Body of pancreas (tissue), 4 donors: Measurements from ENCODE around the gene LRRC70.

Experiments
- CTCF ChIP-seq, 7 experiments: fragments of 450-650 bp in 4 of 7; fragments of 200-600 bp in 3 of 7; sonication (generic) in 3 of 7; IDR thresholded peaks; one replicate each; pipeline ENCODE4 v1.5.1; 2016 to 2019; ENCODE audit warnings: antibody characterized with exemption in 7 of 7
- POLR2A ChIP-seq, 3 donors: fragments of 450-650 bp; IDR thresholded peaks; one replicate each; pipeline ENCODE4 v1.6.1; 2016; ENCODE audit warnings: antibody characterized with exemption in 3 of 3, mild to moderate bottlenecking in 2 of 3

GRCh38 chr5:62558941-62559340, 19.7 kb upstream of the LRRC70 start:
- TF ChIP-seq POLR2A (IDR thresholded peaks at IDR 0.05) (no peak), CTCF (IDR thresholded peaks at IDR 0.05) (no peak)
